T follicular helper cell (primary cell): ENCODE data around the gene BHLHE23.
A peak's percentile ranks its signal among the peaks of the same experiment; 100 is the strongest.

ENCODE experiments used
- DNase-seq: peaks from one replicate; pipeline ENCODE4 v3.0.0-alpha.2; 2020; ENCODE audit warnings: low read depth

The BHLHE23 gene

DNA sequence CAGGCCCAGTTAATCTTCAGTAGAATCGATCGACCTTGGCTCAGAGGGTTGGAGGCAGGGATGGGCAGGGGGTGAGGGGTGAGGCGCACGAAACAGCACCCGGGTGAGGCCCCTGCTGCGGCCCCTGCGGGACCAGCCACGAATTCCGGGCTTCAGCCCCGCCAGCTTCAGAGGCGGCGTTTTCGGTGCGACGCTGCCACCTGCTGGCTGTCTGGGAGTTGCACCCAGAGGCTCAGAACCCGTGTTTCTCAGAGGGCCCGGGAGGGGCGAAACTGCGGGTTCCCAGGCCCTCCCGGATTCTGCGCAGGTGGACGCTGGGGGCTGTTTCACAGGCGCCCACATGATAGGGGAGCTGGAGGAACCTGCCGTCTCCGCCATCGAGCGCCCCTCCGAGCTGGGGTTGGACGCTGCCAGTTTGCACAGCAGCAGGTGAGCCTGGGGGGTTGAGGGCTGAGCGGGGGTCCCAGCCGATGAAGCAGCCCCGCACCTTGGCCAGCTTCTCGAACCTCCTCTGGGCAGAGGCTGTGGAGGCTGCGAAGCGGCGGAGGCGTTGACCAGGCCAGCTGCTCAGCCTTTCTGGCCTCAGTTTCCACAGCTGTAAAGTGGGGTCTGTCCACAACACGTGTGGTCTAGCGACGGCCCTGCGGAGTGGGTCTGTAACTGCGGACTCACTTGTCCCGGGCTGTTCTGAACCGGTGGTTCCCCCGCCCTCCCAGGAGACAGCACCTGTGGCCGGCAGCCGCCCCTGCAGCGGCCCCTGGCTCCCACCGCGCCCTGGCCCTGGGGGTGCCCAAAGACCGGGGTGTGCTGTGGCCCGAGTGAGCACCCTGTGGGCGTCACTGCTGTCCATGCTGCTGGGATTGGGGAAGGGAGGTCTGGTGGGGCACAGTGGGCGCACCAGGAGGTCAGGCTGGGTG lies 2.5 kb upstream of the BHLHE23 start:
- peak; percentile 73 for DNase-seq

DNA sequence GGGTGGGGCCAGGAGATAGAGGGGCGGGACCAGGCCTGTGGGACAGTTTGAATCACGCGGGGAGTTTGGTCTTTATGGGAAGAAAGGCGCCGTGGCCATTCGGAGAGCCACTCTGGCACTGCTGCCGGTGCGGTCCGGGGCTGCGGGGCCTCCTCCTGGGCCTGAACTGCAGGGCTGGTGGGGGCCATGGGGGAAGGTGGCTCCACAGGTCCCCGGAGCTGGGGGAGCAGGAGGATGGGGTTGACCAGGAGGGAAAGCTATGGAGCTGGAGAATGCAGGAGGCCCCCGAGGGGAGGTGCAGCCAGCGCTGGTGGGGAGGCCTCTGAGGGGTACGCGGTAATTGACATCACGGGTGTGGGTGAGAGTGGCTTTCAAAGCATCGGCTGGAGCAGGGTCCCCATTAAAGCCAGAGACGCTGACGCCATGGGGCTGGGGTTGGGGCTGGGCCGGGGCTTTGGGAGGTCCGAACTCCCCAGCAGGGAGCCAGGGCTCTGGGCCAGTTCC lies 1.8 kb upstream of the BHLHE23 start:
- no peak for DNase-seq

DNA sequence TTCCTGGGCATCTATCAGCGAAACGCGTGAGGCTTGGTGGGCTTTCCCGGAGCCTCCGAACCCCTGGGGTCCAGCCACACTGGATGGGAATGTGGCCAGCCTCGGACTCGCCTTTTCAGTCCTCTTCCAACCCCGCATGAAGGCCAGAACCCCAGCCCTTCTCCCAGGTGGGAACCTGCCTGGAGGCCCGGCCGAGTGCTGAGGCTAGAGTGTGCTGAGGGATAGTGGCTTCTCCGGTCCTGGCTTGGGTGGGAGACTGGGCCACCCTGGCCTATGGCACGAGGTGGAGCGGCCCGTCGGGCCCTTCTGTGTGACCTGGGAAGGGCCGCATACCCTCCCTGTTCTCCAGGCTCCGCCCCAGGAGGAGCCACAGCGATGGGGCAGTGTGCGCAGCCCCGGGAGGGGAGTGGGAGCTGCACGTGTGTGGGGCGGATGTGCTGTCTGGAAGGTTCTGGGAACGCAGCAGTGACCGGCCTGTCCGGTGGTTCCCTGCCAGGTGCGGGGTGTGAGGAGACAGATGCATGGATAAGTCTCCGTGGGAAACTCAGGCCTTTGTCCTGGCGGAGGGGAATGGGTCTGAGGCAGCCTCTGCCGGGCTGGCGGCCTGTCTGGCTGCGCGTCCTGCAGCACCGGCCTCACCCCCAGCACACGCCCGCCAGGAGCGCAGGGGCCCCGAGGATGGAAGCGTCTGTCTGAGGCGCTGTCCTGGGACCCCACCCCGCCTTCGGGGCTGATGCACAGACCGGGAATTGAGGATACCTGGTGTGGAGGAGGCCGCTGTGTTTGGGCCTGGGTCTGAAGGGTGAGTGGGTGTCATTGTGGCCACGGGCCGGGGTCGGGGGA lies 1.1 kb upstream of the BHLHE23 start:
- no peak for DNase-seq

DNA sequence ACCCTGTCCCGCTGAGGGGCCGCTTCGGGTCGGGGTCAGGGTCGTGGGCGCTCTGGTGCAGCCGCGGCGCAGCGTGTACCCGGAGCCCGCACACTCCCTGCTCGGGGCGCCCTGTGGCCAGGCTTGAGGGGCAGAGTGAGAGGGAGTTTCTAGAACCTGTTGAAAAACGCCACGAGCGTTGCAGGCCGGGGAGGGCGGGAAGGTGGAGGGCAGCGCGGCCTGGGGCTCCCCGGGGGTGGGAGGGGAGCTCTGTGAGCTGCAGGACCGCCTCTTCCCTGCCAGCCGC lies 539 bp upstream of the BHLHE23 start:
- DNase-seq = no peak

DNA sequence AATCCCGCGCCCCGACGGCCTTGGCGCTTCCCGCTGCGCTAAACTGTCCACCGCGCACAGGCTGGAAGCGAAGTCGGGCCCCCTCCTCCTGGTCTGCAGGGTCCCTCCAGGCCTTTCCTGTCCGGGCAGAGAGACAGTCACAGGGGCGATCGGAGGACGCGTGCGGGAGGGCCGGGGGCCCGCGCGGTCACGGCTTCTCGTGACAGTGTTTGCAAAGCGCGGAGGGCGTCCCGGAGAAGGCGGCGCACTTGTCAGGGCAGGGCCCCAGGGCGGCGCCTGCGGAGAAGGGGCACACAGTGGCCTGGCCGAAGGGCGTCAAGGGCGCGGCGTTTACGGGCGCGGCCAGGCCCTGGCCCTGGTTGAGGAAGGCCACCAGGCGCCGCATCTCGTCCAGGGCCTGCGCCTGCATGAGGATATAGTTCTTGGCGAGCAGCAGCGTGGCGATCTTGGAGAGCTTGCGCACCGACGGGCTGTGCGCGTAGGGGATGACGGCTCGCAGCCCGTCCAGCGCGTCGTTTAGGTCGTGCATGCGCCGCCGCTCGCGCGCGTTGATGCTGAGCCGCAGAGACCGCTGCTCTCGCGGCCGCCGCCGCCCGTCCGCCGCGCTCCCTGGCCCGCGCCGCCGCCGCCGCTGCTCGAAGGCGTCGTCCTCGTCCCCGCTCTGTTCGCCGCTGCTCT lies 763 bp downstream of the BHLHE23 start:
- DNase-seq = no peak

DNA sequence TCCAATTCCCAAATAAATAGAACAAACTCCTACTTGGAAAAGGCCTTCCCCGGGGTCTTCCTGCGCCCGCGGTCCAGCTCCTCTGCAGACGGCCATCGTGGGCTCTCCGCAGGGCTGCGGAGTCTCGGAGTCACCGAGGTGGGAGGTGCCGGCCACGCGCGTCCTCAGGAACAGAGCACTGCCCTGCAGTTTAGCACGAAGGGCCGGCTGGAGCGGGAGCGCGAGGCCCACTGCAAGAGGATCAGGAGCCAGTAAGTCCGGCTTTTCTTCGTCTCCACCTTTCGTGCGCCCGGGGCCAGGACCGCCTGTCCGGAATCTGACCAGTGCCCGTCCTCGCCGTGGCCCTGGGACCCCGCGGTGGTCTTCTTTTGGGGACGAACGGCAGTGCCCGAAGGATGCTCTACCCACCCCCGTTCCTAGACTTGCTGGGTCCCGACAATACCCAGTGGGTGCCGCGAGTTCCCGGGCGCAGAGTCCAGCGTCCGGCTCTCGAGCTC lies 1.4 kb downstream of the BHLHE23 start:
- DNase-seq = no peak

DNA sequence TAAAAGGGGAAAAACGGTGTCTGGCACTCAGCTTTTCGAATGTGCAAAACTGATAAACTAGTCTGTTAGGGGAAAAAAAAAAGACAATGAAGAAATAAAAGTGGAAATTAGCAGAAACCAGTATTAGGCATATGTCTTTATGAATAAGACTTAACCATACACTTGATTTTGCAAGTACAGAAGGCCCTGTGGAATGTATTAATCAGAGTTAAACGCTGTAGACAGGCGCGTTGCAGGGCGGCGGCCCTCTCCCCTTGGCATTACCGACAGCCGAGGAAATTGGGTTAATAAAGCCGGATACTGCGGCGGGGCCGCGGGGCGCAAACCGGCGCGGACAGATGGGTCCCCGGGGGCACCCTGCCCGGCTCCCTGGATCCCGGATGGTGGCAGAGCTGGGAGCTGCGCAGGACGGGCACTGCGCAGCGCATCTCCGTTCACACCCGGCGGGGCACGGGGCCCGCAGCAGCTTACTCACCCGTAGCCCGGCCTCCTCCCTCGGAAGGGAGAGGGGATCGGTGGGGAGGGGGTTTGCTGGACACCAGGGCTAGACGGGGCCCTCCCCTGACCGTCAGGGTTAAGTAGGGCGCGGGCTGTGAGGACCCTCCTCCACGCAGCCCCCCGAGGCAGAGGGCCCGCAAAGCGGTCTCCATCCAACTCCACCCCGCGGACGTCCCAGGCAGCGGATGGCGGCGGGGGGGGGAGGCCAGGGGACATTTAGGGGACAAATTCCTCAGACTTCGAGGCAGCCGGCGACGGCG lies 2.0 kb downstream of the BHLHE23 start:
- DNase-seq = no peak

DNA sequence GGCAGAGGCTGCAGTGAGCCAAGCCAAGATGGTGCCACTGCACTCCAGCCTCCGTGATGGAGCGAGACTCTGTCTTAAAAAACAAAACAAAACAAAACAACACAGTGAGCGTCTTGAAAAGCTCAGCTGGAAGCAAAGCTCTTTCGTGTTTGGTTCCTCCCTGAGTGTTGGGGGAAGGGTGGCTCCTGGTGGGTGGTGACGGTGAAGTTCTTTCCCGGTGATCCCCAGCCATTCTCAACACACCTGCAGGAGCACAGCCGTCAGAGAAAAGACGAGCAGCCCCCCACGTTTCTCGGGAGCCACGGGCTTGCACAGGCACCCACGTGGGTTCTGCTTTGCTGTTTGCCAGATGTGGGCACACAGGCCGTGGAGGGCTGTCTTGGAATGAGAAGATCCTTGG lies 3.2 kb downstream of the BHLHE23 start:
- no peak for DNase-seq

DNA sequence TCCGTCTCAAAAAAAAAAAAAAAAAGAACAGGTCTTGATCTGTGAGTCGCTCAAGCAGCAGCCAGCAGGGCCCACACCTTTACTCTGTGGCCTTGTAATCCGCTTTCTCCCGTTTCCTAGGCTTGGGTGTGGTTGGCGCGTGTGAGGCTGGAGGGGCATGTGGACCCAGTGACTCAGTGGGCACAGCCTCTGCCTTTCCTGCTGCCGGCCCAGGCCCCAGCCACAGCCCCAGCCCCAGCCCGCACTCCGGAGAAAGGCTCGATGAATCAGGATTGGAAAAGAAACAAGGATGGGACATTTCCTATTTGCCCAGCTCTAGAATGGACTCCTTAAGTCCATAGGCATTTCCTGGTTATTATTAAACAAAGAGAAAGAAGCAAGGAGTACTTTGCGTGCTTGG lies 4.3 kb downstream of the BHLHE23 start:
- no peak for DNase-seq

DNA sequence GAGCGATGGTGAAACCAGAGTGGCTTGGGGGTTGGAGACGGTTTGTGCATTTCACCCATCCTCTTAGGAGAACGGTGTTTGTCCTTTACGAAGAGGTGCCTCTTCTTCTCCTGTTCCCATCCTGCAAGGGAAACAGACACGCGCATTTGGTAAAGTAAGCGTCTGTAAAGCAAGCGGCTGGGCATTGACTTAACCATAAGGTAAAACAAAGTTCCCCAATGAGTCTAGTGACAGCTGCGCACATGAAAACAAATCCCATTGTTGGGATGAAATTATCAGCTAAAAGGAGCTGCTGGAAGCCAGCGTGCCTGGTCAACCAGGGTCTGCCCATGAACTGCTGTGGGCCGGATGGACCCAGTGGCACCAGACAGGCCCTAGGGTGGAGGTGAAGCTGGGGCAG lies 5.8 kb downstream of the BHLHE23 start:
- DNase-seq = no peak

DNA sequence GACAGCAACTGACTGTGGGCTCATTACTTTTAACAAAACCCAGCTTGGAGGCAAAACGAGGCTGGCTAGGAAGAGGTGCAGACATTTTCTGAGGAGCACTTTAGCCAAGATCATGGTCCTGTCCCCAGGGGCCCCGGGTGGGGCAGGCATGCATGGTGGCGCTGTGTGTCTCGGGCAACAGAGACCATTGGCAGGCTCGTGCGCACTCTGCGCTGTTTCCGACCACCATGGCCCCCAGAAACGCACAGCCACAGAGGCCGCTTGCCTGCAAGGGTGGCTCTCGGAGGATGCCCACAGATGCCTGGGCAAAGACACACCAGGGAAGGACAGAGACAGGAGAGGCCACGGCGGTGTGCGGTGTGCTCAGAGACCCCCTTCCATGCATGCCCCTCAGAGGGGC lies 6.7 kb downstream of the BHLHE23 start:
- no peak for DNase-seq

DNA sequence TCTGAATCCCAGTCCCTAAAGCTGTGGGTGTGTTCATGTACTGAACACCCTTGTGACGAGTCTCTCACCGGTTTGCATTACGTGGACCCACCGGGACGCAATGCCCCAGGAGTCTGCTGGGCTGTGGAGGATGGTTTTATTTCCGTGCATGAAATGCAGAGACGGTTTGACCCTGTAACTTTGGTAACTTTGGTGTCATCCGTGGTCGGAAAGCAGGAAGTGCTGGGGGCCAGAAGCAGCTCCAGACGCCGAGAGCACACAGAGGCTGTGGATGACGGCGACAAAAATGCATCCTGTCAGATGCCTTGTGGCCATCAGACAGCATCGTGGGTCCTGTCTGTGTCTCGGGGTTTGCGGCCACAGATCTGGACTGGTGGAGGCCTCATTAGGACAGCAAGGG lies 7.2 kb downstream of the BHLHE23 start:
- DNase-seq = no peak

DNA sequence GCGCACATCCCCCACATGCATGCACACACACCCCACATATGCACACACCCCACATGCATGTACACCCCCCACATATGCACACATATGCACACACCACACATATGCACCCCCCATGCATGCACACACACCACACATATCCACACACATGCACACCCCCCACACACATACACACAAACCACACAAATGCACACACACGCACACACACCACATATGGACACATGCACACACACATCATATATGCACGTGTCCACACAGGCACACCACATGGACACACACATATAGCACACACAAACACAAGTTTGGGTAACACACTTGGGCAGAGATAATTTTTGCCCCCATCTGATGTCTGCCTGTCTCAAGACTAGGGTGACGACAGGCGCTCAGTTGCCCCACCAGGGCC lies 8.3 kb downstream of the BHLHE23 start:
- DNase-seq = no peak

DNA sequence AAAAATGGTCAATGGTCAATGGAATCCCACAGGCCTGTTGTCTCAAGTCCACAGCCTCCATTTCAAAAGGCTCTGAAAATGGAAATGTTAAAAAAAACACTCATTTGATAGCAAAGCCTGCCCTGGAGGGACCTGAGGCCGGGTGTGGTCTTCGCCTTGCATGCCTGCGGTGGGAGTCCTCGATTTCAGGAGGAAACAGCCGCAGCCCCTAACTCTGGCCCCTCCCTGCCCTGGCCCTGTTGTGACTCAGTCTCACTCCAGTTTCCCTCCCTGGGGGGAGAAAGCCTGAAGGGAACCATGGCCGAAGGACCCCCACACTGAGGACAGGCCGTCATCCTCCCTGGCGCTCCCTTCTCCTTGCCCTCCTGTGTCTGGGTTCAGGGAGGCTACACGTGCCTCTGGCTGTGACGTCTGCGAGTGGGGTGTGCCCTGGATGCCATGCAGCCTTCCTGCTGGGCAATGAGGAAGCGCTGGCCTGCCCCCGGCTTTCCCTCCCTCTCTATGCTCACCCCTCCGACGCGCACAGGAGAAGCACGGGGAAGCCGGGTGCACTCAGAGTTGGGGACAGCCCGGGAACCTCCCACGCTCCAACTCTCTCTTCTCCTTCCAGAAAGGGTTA lies 9.2 kb downstream of the BHLHE23 start:
- no peak for DNase-seq

DNA sequence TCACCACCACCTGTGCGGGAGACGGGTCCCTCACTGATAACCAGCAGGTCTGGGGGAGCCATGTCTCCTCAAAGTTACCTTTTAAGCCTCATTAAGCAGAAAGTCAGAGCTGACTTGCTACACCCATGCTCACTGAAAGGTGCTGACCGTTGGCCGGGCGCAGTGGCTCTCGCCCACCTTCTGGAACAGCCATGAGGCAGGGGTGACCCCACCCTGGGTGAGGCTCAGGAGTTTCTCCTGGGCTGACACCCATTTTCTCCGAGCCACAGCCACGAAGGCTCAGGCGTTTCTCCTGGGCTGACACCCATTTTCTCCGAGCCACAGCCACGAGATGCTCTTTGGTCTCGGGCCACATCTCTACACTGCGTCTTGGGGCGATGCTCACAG lies 10.2 kb downstream of the BHLHE23 start:
- no peak for DNase-seq

DNA sequence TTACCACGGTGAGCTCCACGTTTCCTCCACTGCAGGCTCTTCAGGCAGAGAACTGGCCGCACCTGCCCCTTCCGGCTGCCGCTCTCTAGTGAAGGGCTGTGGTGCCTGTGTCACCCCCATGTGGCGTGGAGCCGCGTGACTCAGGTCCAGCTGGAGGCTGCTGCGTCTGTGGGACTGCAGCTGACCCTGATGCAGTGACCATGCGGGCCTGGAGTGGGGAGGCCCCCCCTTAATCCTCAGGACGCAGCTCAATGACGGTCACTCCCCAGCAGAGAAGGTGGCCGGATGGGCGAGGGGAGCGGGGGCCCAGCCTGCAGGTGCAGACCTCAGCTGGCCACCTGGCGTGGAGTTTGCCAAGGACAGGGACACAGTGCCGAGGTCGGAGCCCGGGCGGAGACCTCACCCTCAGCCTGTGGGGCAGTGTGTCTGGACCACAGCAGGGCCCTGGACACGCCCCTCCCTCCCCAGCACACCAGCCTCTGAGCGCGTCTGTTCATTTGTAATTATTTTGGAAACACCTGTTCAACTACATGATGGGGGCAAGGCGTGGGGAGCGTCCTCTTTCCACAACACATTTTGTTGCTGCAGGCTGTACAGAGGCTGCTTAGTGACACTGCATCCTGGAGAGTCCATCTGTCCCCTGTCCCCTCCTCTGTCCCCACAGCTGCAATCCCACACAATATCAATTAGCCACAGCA lies 10.7 kb downstream of the BHLHE23 start:
- no peak for DNase-seq

DNA sequence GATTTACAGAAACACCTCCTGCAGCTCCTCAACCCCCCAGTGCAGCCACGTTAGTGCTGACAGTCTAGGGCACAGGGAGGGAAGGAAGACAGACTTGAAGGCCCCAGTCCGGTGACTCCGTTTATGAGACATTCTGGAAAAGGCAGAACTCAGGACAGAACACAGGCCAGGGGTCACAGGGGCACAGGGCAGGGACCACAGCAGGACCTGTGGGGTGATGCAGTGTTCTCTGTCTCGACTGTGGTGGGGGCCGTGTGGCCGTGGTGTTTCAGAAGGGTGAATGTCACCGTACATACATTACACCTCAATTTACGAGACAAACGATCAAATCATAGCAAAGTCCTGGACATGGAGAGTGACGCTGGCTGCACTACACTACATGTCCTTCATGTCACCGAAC lies 11.3 kb downstream of the BHLHE23 start:
- DNase-seq = no peak

DNA sequence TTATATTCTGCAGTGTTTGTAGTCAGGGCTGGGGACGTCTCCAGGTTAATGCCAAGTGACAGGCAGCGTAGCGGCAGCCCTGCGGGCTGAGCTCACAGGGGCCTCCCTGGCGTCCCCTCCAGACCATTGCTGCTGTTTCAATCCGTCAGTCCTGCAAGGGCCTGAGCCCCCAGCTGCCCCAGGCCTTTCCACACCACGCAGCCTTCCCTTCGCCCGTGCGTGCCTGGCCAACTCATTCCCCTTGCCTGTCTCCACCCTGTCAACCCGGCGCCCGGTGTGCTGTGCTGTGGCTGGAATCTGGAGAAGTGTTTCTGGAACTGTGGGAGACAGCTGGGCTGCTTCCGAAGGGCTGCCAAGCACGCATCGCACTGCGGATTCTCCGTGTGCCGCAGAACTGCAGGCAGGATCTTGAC lies 11.9 kb downstream of the BHLHE23 start:
- no peak for DNase-seq

DNA sequence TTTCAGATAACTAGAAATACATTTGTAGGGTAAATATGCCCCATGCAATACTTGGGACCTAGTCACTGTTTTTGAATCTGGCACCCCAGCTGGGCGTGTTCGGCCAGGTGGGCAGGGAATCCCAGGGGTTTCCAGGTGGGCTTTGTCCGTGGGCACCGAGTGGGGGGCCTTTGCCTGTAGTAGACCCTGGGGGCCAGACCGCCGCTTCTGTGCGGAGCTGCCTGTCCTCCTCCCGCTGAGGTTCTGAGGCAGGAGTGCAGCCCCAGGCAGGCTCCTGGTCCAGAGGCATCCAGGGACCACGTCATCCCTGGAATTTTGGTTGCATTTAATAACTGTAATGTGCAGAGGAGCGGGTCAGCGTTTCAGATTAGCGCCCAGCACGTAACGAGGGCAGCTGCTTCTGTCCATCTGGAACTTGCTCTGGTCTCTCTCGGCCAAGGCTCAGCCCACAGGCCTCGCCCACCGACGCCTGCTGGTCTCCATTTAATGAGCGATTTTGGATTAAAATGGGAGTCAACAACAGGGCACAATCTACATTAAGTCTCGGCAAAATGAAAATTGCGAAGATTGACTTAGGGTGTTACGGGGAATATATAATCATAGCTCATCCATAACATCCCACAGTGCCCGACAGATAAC lies 12.8 kb downstream of the BHLHE23 start:
- no peak for DNase-seq

DNA sequence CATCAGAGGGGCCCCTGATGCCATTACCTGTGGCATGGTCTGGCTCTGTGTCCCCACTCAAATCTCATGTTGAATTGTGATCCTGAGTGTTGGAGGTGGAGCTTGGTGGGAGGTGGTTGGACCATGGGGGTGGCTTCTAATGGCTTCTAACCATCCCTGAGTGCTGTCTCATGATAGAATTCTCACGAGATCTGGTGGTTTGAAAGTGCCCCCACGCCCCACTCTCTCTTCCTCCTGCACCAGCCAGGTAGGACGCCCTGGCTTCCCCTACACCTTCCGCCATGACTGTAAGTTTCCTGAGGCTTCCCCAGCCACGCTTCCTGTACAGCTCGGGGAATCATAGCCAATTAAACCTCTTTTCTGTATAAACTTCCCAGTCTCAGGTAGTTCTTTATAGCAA lies 14.9 kb downstream of the BHLHE23 start:
- no peak for DNase-seq
